Measurements from ENCODE around the gene XBP1. TPM values are rescaled to one million over a fixed set of nuclear protein-coding genes. Genes with fewer than 3 reads are reported as not detected.

XBP1 gene
- total and polyA plus RNA-seq, 2 of the 4 experiments (the other 2 are of a cell fraction), result 95.0 to 223 TPM

DNA sequence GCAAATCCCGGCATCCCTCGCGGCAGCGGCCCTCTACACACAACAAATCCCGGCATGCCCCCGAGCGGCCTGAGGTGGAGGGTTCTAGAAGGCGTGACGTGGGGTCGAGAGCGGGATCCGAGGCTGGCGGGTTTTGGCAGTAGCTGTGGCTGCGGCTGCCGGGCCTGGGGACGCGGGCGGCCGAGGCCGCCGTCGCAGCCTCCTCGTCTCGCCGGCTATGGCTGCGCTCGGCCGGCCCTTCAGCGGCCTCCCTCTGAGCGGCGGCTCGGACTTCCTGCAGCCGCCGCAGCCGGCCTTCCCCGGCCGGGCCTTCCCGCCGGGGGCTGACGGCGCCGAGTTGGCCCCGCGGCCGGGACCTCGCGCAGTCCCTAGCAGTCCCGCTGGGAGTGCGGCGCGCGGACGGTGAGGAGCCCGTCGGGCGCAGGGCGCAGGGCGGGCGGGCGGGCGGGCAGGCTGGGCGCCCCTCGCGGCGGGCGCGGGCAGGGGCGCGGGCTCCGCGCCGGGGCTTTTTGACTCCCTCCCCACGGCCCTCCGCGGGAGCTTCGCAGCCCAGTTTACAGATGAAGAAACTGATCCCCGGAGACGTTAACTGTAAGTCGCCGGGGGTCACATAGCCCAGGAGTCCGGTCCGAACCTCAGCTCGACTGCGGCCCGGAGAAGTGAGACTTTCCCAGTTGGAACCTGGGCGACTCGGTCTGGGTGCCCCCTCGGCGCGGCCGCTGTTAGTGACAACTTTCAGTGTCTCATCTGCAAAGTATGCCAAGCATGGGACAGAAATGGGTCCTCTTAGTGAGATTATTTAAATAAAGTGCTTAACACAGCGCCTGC lies 27.5 kb downstream of the XBP1 start, which contains the start of gene CCDC117:
CCDC117 (plus strand) TSS at position 63 of the 828 bp plus-strand sequence; CDS start at position 218, 155 bp downstream.
- CTCF ChIA-PET, result interaction anchor here (0.6 kb wide), 2 partner anchors 18 to 211 kb away, joined by 3 to 7 read pairs; no protein-coding TSS in a partner anchor
- peaks cover 15% of the 10 kb centered on the region for H3K36me3 ChIP-seq (ENCODE audit: control insufficient read depth, insufficient read depth, low read length)
- peak within 1 kb of the TSS; percentile 53 for H2AK5ac ChIP-seq (ENCODE audit: low read depth, low read length)
- peak within 1 kb of the TSS; percentile 84 for H2BK5ac ChIP-seq (ENCODE audit: low read depth, low read length, poor library complexity, severe bottlenecking)
- peak within 1 kb of the TSS; percentile 64 for H2BK120ac ChIP-seq (ENCODE audit: low read depth, low read length)
- H2BK15ac ChIP-seq (ENCODE audit: low read depth, low read length), result peak within 1 kb of the TSS; percentile 88; the same call in 1 of the 3 replicates
- peaks cover 23% of the 10 kb centered on the region for H4K20me1 ChIP-seq (ENCODE audit: insufficient read depth, low read length)
- peak within 1 kb of the TSS; percentile 89 for H3K4me2 ChIP-seq (ENCODE audit: low read depth, low read length)
- H3K27ac ChIP-seq (ENCODE audit: insufficient read depth, low read length), result peak within 1 kb of the TSS; percentile 79
- peak within 1 kb of the TSS; percentile 52 to 96 for H4K8ac ChIP-seq (ENCODE audit: low read depth in 2 of 2, low read length in 2 of 2)
- intact Hi-C loops (cut with micrococcal nuclease), result loop anchor here (5.0 kb wide), 3 partner anchors 61 to 166 kb away; partner anchors contain the start of gene TTC28
- H3K18ac ChIP-seq (ENCODE audit: low read depth, low read length), result peak within 1 kb of the TSS; percentile 75
- peak within 1 kb of the TSS; percentile 29 for H3K14ac ChIP-seq (replicated peaks; ENCODE audit: low read depth, low read length)
- POLR2A ChIA-PET (ENCODE audit: unreplicated experiment), result interaction anchor here (0.7 to 0.9 kb wide), 2 partner anchors 22 to 28 kb away, joined by 3 to 4 read pairs; partner anchors contain the start of gene XBP1
- no peaks in the 10 kb centered on the region for H3K4me1 ChIP-seq (ENCODE audit: control insufficient read depth, insufficient read depth, low read length)
- no TSS peak for BruUV-seq (replicated peaks)
- H3K27me3 ChIP-seq (ENCODE audit: control insufficient read depth, insufficient read depth, low read length), result no peaks in the 10 kb centered on the region
- peak within 1 kb of the TSS; percentile 38 for H3K4ac ChIP-seq (ENCODE audit: low read depth, low read length)
- ATAC-seq (ENCODE audit: low read depth) (peak; percentile 95), DNase-seq (peak; percentile 95)
- H2BK20ac ChIP-seq (ENCODE audit: low read depth, low read length), result peak within 1 kb of the TSS; percentile 21; the same call in 1 of the 2 replicates
- peaks cover 2% of the 10 kb centered on the region; the same call in 1 of the 2 replicates for H3K9me3 ChIP-seq (ENCODE audit: control insufficient read depth, insufficient read depth, low read length)
- dilution Hi-C loops (cut with HindIII; ENCODE audit: low sequenced_read_pairs, unreplicated experiment), result no loop called here
- peak within 1 kb of the TSS; percentile 95 for H2AFZ ChIP-seq (replicated peaks; ENCODE audit: low read length, poor library complexity)
- H4K5ac ChIP-seq (ENCODE audit: low read depth, low read length), result peak within 1 kb of the TSS; percentile 71
- in situ Hi-C loops (cut with MboI; ENCODE audit: low sequenced_read_pairs), result no loop called here
- H4K91ac ChIP-seq (ENCODE audit: insufficient read depth, low read depth, low read length), result peak within 1 kb of the TSS; percentile 21
- peaks cover 14 to 38% of the 10 kb centered on the region in 2 experiments for H3K79me1 ChIP-seq (ENCODE audit: low read depth in 1 of 2, low read length in 2 of 2)
- H3K9ac ChIP-seq (ENCODE audit: low read depth, low read length), result peak within 1 kb of the TSS; percentile 61
- H3K4me3 ChIP-seq (ENCODE audit: insufficient read depth, low read depth, low read length), result peak within 1 kb of the TSS; percentile 61
- peaks cover 3% of the 10 kb centered on the region; the same call in 1 of the 2 replicates for H3K9me1 ChIP-seq (ENCODE audit: insufficient read depth, low read length)
- peak within 1 kb of the TSS; percentile 65 for H2AK9ac ChIP-seq (replicated peaks; ENCODE audit: low read depth, low read length, poor library complexity)
- H3K23ac ChIP-seq (ENCODE audit: low read depth, low read length), result peak within 1 kb of the TSS; percentile 57
- 1% methylated on average over 40 of the region's 92 CpGs; no CpG with 5 or more reads in 1 of the 2 experiments for WGBS, 2 experiments (ENCODE audit: extremely low coverage in 2 of 2, insufficient read length in 1 of 2)
- H3K56ac ChIP-seq (ENCODE audit: extremely low read depth, insufficient read depth, low read length), result peak within 1 kb of the TSS; percentile 67
- TF ChIP-seq, protein P1, sequence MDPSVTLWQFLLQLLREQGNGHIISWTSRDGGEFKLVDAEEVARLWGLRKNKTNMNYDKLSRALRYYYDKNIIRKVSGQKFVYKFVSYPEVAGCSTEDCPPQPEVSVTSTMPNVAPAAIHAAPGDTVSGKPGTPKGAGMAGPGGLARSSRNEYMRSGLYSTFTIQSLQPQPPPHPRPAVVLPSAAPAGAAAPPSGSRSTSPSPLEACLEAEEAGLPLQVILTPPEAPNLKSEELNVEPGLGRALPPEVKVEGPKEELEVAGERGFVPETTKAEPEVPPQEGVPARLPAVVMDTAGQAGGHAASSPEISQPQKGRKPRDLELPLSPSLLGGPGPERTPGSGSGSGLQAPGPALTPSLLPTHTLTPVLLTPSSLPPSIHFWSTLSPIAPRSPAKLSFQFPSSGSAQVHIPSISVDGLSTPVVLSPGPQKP (IDR thresholded peaks at IDR 0.05; ENCODE audit: borderline replicate concordance, low read depth, low read length), result no peak
- TF ChIP-seq CEBPB (IDR thresholded peaks at IDR 0.05; ENCODE audit: low read depth, low read length) (no peak), MAFK (IDR thresholded peaks at IDR 0.05; ENCODE audit: low read depth, low read length) (no peak), BHLHE40 (IDR thresholded peaks at IDR 0.05; ENCODE audit: low read depth, low read length) (no peak), RFX5 (IDR thresholded peaks at IDR 0.05; ENCODE audit: low read depth, low read length) (no peak), SMC3 (IDR thresholded peaks at IDR 0.05; ENCODE audit: low read depth, low read length) (no peak), FOS (IDR thresholded peaks at IDR 0.05; ENCODE audit: low read depth, low read length) (no peak), RAD21 (IDR thresholded peaks at IDR 0.05; ENCODE audit: low read length) (no peak; the same call in 1 of the 2 replicates), CHD1 (IDR thresholded peaks at IDR 0.05; ENCODE audit: low read depth, low read length) (no peak), RCOR1 (IDR thresholded peaks at IDR 0.05; ENCODE audit: insufficient replicate concordance, low read length) (peak; percentile 73), POLR2A (IDR thresholded peaks at IDR 0.05; ENCODE audit: low read depth, low read length) (peak; percentile 71; the same call in 1 of the 2 replicates)
- TF ChIP-seq, protein P2, sequence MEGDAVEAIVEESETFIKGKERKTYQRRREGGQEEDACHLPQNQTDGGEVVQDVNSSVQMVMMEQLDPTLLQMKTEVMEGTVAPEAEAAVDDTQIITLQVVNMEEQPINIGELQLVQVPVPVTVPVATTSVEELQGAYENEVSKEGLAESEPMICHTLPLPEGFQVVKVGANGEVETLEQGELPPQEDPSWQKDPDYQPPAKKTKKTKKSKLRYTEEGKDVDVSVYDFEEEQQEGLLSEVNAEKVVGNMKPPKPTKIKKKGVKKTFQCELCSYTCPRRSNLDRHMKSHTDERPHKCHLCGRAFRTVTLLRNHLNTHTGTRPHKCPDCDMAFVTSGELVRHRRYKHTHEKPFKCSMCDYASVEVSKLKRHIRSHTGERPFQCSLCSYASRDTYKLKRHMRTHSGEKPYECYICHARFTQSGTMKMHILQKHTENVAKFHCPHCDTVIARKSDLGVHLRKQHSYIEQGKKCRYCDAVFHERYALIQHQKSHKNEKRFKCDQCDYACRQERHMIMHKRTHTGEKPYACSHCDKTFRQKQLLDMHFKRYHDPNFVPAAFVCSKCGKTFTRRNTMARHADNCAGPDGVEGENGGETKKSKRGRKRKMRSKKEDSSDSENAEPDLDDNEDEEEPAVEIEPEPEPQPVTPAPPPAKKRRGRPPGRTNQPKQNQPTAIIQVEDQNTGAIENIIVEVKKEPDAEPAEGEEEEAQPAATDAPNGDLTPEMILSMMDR (conservative IDR thresholded peaks at IDR 0.05; ENCODE audit: low read depth, low read length), result peak; percentile 45
- TF ChIP-seq, protein P3, sequence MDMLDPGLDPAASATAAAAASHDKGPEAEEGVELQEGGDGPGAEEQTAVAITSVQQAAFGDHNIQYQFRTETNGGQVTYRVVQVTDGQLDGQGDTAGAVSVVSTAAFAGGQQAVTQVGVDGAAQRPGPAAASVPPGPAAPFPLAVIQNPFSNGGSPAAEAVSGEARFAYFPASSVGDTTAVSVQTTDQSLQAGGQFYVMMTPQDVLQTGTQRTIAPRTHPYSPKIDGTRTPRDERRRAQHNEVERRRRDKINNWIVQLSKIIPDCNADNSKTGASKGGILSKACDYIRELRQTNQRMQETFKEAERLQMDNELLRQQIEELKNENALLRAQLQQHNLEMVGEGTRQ (IDR thresholded peaks at IDR 0.05; ENCODE audit: low read depth, low read length), result 0 out of 2 replicates have a peak, but pooled peaks have one; percentile 6
